HepG2 (cell line): ENCODE results near the gene CLCN1. TPM values are rescaled to one million over a fixed set of nuclear protein-coding genes. Genes with fewer than 3 reads are reported as not detected.

Experiments
- ATAC-seq: fragments of 200-7000 bp; cut with Tn5 transposase; 3 replicates; pipeline ENCODE4 v1.9.1; 2020; ENCODE audit warnings: mild to moderate bottlenecking, moderate library complexity
- BruUV-seq: library from RNA; stranded (reverse); fragments of 400-500 nt; replicated peaks from 2 replicates; lab custom pipeline; 2021; lab: Mats Ljungman, UMichigan
- CTCF ChIA-PET: fragments of 300-600 bp; formaldehyde crosslinking; extraction: SDS; loops from one replicate; lab custom pipeline; 2021; ENCODE audit warnings: low total read pairs, inconsistent platforms, low intra/inter-chr PET ratio; lab: Yijun Ruan, JAX
- POLR2A ChIA-PET: fragments of 350-600 bp; sonication (Branson Sonifier 250); formaldehyde crosslinking; loops from one replicate; lab custom pipeline; 2020; ENCODE audit warnings: antibody characterized with exemption, inconsistent platforms; lab: Yijun Ruan, JAX
- DNase-seq: peaks from one replicate; pipeline ENCODE4 v3.0.0-alpha.2; 2015; ENCODE audit warnings: low spot score
- FAIRE-seq: peaks from 3 replicates; lab custom pipeline; 2011; peaks lifted over from hg19 to GRCh38; lab: Jason Lieb, UNC
- H2AFZ ChIP-seq: one replicate; pipeline ENCODE4 v1.6.1; 2011; ENCODE audit warnings: low read length, inconsistent platforms
- H3K27ac ChIP-seq: fragments of 300-600 bp; 3 replicates; pipeline ENCODE4 v1.8.0; 2011; ENCODE audit warnings: mixed run types, mild to moderate bottlenecking, mixed read lengths, low read length, inconsistent platforms; ENCODE audit not compliant: insufficient read depth; ENCODE audit errors: extremely low read length
- H3K27me3 ChIP-seq, 2 experiments: fragments of 200-600 bp in 1 of 2; 2 replicates in 1 of 2; 3 replicates in 1 of 2; pipeline versions ENCODE4 v1.6.0 to v1.8.0; 2011; ENCODE audit warnings: low read length in 2 of 2, mild to moderate bottlenecking in 2 of 2, moderate library complexity in 2 of 2, inconsistent platforms in 1 of 2; ENCODE audit not compliant: insufficient read depth in 2 of 2, control insufficient read depth in 1 of 2
- H3K36me3 ChIP-seq, 2 experiments: fragments of 200-600 bp in 1 of 2; replicated peaks in 1 of 2; 2 replicates in 1 of 2; 3 replicates in 1 of 2; pipeline versions ENCODE4 v1.5.1 to v1.8.0; 2011; ENCODE audit warnings: low read length in 2 of 2, inconsistent platforms in 1 of 2; ENCODE audit not compliant: insufficient read depth in 2 of 2, control insufficient read depth in 1 of 2
- H3K4me1 ChIP-seq: 2 replicates; pipeline ENCODE4 v1.5.1; 2012; ENCODE audit warnings: low read length, inconsistent platforms; ENCODE audit not compliant: insufficient read depth
- H3K4me2 ChIP-seq: 2 replicates; pipeline ENCODE4 v1.6.0; 2011; ENCODE audit warnings: low read depth, low read length, inconsistent platforms
- H3K4me3 ChIP-seq, 3 experiments: fragments of 200-600 bp in 1 of 3; sonication (generic), shearing (Covaris generic) in 1 of 3; replicated peaks in 1 of 3; 2 replicates each; pipeline ENCODE4 v1.5.1; 2011 to 2016; ENCODE audit warnings: low read length in 3 of 3, inconsistent platforms in 2 of 3, low read depth in 2 of 3, mild to moderate bottlenecking in 2 of 3, control low read depth in 1 of 3, mixed read lengths in 1 of 3; ENCODE audit not compliant: insufficient read depth in 1 of 3
- H3K79me2 ChIP-seq: one replicate; pipeline ENCODE4 v1.6.1; 2011; ENCODE audit warnings: low read length, inconsistent platforms; ENCODE audit not compliant: insufficient read depth
- H3K9ac ChIP-seq: 2 replicates; pipeline ENCODE4 v1.6.0; 2011; ENCODE audit warnings: mild to moderate bottlenecking, low read depth, low read length, inconsistent platforms; ENCODE audit not compliant: insufficient read depth
- H3K9me3 ChIP-seq: 2 replicates; pipeline ENCODE4 v1.5.1; 2012; ENCODE audit warnings: mild to moderate bottlenecking, low read length
- H4K20me1 ChIP-seq: 2 replicates; pipeline ENCODE4 v1.6.0; 2011; ENCODE audit warnings: inconsistent platforms, mild to moderate bottlenecking, low read length, moderate library complexity; ENCODE audit not compliant: insufficient read depth
- ASH2L ChIP-seq: fragments of 300-600, 200-600 bp; sonication (generic); IDR thresholded peaks from 2 replicates; pipeline ENCODE4 v1.7.0; 2017; ENCODE audit warnings: low read depth, mild to moderate bottlenecking, moderate library complexity, mixed read lengths, low read length; ENCODE audit not compliant: insufficient read length
- ATM ChIP-seq: fragments of 450-650 bp; IDR thresholded peaks from 2 replicates; pipeline ENCODE4 v1.7.1; 2017; ENCODE audit warnings: mild to moderate bottlenecking, borderline replicate concordance
- IRF2 ChIP-seq: IDR thresholded peaks from 2 replicates; pipeline ENCODE4 v1.6.1; 2018; ENCODE audit warnings: missing genetic modification reagents, missing compliant biosample characterization
- KDM4B ChIP-seq: sonication (generic); formaldehyde crosslinking; IDR thresholded peaks from 2 replicates; pipeline ENCODE4 v1.4.0; 2020; ENCODE audit warnings: missing genetic modification reagents
- SP5 ChIP-seq: IDR thresholded peaks from 2 replicates; pipeline ENCODE4 v1.6.1; 2016; ENCODE audit warnings: low read depth, borderline replicate concordance
- ZNF101 ChIP-seq: sonication (generic); formaldehyde crosslinking; IDR thresholded peaks from 2 replicates; pipeline ENCODE4 v1.4.0; 2020; ENCODE audit warnings: mild to moderate bottlenecking, low read depth, missing genetic modification reagents, borderline replicate concordance
- ZNF17 ChIP-seq: sonication (generic); formaldehyde crosslinking; IDR thresholded peaks from 2 replicates; pipeline ENCODE4 v1.5.0; 2020; ENCODE audit warnings: mild to moderate bottlenecking, missing genetic modification reagents
- ZNF235 ChIP-seq: sonication (generic); formaldehyde crosslinking; IDR thresholded peaks from 2 replicates; pipeline ENCODE4 v1.8.1; 2023; ENCODE audit warnings: mild to moderate bottlenecking, missing genetic modification reagents, borderline replicate concordance
- ZNF251 ChIP-seq: sonication (generic); formaldehyde crosslinking; IDR thresholded peaks from 2 replicates; pipeline ENCODE4 v1.9.0; 2021; ENCODE audit warnings: mild to moderate bottlenecking, missing genetic modification reagents
- ZNF678 ChIP-seq: sonication (generic); formaldehyde crosslinking; IDR thresholded peaks from 2 replicates; pipeline ENCODE4 v1.4.0; 2020; ENCODE audit warnings: mild to moderate bottlenecking, missing genetic modification reagents
- WGBS: methylation state at CpG from one replicate; pipeline ENCODE4 v1.1.6; 2017; ENCODE audit warnings: low lambda C conversion rate; 5-methylcytosine and 5-hydroxymethylcytosine counted together
- in situ Hi-C: cut with HindIII; loops from 2 replicates; pipeline ENCODE4 v1.10.0; 2017; ENCODE audit warnings: low pct_unique_long_range_greater_than_20kb; ENCODE audit not compliant: extremely low pct_ligation_motif_present
- intact Hi-C: fragments of 100-400 bp; cut with micrococcal nuclease; formaldehyde crosslinking; loops from one replicate; pipeline ENCODE4 v1.10.0; 2022; ENCODE audit not compliant: unreplicated experiment
- polyA plus RNA-seq, 8 experiments: library from polyadenylated mRNA; depleted of rRNA in 3 of 8; stranded (reverse) in 7 of 8; unstranded in 1 of 8; fragments of >200 nt; fragmentation: Illumina TruSeq in 4 of 8; extraction: Trizol in 4 of 8; gene quantifications; 2 replicates each; pipeline versions ENCODE4 v1.2.1 to v1.2.3, GENCODE V29; 2011 to 2016; ENCODE audit warnings: low read depth in 4 of 8, missing spikeins in 1 of 8, mixed read lengths in 1 of 8; ENCODE audit not compliant: insufficient read depth in 1 of 8
- total RNA-seq, 5 experiments: library from RNA; depleted of rRNA; stranded (reverse); fragments of >200 nt; fragmentation: Illumina TruSeq; extraction: Trizol; gene quantifications; 2 replicates each; pipeline ENCODE4 v1.2.3, GENCODE V29; 2016; ENCODE audit warnings: low read depth in 1 of 5
- TF ChIP-seq, protein P1 (sequence below): sonication (generic); formaldehyde crosslinking; IDR thresholded peaks from 2 replicates; pipeline ENCODE4 v1.4.0; 2020; ENCODE audit warnings: missing genetic modification reagents
- TF ChIP-seq, protein P2 (sequence below): sonication (generic); formaldehyde crosslinking; conservative IDR thresholded peaks from 2 replicates; pipeline ENCODE4 v1.4.0; 2020; ENCODE audit warnings: mild to moderate bottlenecking, missing genetic modification reagents, moderate library complexity
- TF ChIP-seq, protein P3 (sequence below): IDR thresholded peaks from 2 replicates; pipeline ENCODE4 v1.6.1; 2016; ENCODE audit warnings: mild to moderate bottlenecking, missing biosample characterization, missing genetic modification reagents
- TF ChIP-seq, protein P4 (sequence below): sonication (generic); formaldehyde crosslinking; IDR thresholded peaks from 2 replicates; pipeline ENCODE4 v1.9.0; 2021; ENCODE audit warnings: missing genetic modification reagents, mild to moderate bottlenecking, borderline replicate concordance

Gene CLCN1
- total and polyA plus RNA-seq, 2 of the 13 experiments (the other 11 are each of a cell fraction or from before 2014, with no cell fraction given) = 0.01 TPM; not detected in 1

DNA sequence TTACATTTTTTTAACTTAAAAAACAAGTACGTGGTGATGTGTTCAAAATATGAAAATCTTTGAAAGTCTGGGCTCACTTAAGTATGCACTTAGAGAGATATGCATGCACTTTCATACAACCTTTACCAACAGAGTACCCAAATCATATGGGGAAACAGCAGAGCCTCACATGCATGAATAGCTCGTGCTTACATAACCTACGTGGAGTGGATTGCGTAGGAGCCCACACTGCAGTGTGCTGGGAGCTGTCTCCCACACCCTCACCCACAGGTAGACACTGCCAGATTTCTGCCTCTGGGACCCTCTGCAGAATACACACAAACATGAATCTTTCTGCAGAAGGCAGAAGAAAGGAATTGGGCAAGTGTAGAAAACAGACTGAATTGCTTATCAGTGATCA is 581 bp downstream of the CLCN1 start:
- Histone ChIP-seq H3K79me2 (no peaks in the 10 kb centered on the region), H4K20me1 (no peaks in the 10 kb centered on the region), H2AFZ (no peak overlapping the region), H3K4me2 (no peak overlapping the region), H3K36me3 (no peaks in the 10 kb centered on the region), H3K27me3 (no peaks in the 10 kb centered on the region), H3K4me3 (no peak overlapping the region), H3K27ac (no peak overlapping the region), H3K4me1 (peaks cover 12% of the 10 kb centered on the region), H3K9me3 (no peaks in the 10 kb centered on the region), H3K9ac (no peak overlapping the region)
- intact Hi-C loops (no loop called here), in situ Hi-C loops (no loop called here)
- WGBS = 25% methylated on average over 4 of the region's 4 CpGs
- FAIRE-seq = no peak
- POLR2A ChIA-PET = no interaction called here
- CTCF ChIA-PET = no interaction called here
- no peak for DNase-seq
- ATAC-seq = no peak
- BruUV-seq = no TSS peak
- TF ChIP-seq ZNF235 (no peak), ZNF678 (CRISPR knock-in tag) (no peak), IRF2 (CRISPR knock-in tag) (no peak), ZNF101 (CRISPR knock-in tag) (no peak), ZNF17 (CRISPR knock-in tag) (no peak), SP5 (CRISPR knock-in tag) (no peak), ZNF251 (CRISPR knock-in tag) (no peak), ASH2L (no peak), ATM (no peak), KDM4B (no peak)
- TF ChIP-seq, protein P1, sequence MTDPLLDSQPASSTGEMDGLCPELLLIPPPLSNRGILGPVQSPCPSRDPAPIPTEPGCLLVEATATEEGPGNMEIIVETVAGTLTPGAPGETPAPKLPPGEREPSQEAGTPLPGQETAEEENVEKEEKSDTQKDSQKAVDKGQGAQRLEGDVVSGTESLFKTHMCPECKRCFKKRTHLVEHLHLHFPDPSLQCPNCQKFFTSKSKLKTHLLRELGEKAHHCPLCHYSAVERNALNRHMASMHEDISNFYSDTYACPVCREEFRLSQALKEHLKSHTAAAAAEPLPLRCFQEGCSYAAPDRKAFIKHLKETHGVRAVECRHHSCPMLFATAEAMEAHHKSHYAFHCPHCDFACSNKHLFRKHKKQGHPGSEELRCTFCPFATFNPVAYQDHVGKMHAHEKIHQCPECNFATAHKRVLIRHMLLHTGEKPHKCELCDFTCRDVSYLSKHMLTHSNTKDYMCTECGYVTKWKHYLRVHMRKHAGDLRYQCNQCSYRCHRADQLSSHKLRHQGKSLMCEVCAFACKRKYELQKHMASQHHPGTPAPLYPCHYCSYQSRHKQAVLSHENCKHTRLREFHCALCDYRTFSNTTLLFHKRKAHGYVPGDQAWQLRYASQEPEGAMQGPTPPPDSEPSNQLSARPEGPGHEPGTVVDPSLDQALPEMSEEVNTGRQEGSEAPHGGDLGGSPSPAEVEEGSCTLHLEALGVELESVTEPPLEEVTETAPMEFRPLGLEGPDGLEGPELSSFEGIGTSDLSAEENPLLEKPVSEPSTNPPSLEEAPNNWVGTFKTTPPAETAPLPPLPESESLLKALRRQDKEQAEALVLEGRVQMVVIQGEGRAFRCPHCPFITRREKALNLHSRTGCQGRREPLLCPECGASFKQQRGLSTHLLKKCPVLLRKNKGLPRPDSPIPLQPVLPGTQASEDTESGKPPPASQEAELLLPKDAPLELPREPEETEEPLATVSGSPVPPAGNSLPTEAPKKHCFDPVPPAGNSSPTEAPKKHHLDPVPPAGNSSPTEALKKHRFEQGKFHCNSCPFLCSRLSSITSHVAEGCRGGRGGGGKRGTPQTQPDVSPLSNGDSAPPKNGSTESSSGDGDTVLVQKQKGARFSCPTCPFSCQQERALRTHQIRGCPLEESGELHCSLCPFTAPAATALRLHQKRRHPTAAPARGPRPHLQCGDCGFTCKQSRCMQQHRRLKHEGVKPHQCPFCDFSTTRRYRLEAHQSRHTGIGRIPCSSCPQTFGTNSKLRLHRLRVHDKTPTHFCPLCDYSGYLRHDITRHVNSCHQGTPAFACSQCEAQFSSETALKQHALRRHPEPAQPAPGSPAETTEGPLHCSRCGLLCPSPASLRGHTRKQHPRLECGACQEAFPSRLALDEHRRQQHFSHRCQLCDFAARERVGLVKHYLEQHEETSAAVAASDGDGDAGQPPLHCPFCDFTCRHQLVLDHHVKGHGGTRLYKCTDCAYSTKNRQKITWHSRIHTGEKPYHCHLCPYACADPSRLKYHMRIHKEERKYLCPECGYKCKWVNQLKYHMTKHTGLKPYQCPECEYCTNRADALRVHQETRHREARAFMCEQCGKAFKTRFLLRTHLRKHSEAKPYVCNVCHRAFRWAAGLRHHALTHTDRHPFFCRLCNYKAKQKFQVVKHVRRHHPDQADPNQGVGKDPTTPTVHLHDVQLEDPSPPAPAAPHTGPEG (CRISPR knock-in tag) = no peak
- TF ChIP-seq, protein P2, sequence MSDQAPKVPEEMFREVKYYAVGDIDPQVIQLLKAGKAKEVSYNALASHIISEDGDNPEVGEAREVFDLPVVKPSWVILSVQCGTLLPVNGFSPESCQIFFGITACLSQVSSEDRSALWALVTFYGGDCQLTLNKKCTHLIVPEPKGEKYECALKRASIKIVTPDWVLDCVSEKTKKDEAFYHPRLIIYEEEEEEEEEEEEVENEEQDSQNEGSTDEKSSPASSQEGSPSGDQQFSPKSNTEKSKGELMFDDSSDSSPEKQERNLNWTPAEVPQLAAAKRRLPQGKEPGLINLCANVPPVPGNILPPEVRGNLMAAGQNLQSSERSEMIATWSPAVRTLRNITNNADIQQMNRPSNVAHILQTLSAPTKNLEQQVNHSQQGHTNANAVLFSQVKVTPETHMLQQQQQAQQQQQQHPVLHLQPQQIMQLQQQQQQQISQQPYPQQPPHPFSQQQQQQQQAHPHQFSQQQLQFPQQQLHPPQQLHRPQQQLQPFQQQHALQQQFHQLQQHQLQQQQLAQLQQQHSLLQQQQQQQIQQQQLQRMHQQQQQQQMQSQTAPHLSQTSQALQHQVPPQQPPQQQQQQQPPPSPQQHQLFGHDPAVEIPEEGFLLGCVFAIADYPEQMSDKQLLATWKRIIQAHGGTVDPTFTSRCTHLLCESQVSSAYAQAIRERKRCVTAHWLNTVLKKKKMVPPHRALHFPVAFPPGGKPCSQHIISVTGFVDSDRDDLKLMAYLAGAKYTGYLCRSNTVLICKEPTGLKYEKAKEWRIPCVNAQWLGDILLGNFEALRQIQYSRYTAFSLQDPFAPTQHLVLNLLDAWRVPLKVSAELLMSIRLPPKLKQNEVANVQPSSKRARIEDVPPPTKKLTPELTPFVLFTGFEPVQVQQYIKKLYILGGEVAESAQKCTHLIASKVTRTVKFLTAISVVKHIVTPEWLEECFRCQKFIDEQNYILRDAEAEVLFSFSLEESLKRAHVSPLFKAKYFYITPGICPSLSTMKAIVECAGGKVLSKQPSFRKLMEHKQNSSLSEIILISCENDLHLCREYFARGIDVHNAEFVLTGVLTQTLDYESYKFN (CRISPR knock-in tag) = no peak
- TF ChIP-seq, protein P3, sequence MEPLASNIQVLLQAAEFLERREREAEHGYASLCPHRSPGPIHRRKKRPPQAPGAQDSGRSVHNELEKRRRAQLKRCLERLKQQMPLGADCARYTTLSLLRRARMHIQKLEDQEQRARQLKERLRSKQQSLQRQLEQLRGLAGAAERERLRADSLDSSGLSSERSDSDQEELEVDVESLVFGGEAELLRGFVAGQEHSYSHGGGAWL (CRISPR knock-in tag) = no peak
- TF ChIP-seq, protein P4, sequence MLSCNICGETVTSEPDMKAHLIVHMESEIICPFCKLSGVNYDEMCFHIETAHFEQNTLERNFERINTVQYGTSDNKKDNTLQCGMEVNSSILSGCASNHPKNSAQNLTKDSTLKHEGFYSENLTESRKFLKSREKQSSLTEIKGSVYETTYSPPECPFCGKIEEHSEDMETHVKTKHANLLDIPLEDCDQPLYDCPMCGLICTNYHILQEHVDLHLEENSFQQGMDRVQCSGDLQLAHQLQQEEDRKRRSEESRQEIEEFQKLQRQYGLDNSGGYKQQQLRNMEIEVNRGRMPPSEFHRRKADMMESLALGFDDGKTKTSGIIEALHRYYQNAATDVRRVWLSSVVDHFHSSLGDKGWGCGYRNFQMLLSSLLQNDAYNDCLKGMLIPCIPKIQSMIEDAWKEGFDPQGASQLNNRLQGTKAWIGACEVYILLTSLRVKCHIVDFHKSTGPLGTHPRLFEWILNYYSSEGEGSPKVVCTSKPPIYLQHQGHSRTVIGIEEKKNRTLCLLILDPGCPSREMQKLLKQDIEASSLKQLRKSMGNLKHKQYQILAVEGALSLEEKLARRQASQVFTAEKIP (CRISPR knock-in tag) = no peak
